ENCODE measurements around the gene AARSD1.

DNA sequence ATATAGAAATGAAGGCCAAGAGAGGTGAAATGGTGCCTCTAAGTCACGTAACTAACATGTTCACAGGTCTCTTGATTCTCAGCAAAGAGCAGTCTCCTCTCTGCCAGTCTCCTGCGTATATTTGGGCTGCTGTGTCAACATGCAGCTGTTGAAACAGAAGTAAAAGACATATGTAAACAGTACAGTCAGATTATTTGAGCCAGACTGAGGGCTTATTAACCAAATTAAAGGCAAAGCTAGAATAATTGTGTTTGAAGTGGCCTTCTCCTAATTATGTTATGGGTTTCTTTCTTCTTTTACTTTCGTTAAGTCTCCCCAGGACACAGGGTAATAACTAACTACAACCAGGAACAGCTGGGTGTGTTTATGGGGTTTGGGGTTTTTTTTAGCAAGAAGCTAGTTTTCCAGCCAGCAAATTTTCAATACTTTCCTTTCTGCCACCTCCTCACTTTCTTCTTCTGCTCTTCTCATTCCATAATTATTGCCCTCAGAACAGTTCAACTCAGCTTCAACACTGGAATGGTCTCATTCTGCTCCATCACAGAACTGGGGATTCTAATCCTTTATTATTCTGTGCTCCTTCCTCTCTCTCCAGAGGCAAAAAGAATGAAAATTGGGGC lies 45.2 kb downstream of the AARSD1 start:
- TF ChIP-seq, protein P1, sequence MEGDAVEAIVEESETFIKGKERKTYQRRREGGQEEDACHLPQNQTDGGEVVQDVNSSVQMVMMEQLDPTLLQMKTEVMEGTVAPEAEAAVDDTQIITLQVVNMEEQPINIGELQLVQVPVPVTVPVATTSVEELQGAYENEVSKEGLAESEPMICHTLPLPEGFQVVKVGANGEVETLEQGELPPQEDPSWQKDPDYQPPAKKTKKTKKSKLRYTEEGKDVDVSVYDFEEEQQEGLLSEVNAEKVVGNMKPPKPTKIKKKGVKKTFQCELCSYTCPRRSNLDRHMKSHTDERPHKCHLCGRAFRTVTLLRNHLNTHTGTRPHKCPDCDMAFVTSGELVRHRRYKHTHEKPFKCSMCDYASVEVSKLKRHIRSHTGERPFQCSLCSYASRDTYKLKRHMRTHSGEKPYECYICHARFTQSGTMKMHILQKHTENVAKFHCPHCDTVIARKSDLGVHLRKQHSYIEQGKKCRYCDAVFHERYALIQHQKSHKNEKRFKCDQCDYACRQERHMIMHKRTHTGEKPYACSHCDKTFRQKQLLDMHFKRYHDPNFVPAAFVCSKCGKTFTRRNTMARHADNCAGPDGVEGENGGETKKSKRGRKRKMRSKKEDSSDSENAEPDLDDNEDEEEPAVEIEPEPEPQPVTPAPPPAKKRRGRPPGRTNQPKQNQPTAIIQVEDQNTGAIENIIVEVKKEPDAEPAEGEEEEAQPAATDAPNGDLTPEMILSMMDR (IDR thresholded peaks at IDR 0.05): no peak
- no peak for TF ChIP-seq POLR2A (IDR thresholded peaks at IDR 0.05)

Measured in ovary (tissue), 3 donors.